GM21526 (cell line): ENCODE results near the gene MRPS2.

Source experiments
- ATAC-seq: cut with Tn5 transposase; IDR thresholded peaks from one replicate; pipeline ENCODE4 v1.9.1; 2021; ENCODE audit warnings: moderate library complexity; ENCODE audit not compliant: unreplicated experiment, low FRiP score

Gene MRPS2

GRCh38 chr9:135551031-135551430, 50.5 kb downstream of the MRPS2 start:
- no peak for ATAC-seq

DNA sequence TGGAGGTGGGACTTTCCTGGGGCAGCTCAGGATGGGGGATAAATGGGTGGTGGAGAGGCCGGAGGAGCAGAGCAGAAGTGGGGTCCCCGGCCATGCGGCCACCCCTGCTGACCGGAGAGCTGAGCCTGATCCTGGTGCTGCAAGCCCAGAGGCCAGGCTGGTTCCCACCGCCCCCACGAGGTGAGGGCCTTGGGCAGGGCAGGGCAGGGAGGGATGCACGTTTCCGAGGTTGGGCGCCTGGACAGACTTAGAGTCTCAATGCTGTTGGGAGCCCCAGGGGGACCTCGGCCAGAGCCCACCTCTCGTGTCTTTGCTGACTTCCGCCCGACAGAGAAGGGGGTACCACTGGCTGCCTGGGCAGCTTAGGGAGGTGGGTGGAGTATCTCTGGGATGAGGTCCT, 51.0 kb downstream of the MRPS2 start:
- ATAC-seq, result no peak

DNA sequence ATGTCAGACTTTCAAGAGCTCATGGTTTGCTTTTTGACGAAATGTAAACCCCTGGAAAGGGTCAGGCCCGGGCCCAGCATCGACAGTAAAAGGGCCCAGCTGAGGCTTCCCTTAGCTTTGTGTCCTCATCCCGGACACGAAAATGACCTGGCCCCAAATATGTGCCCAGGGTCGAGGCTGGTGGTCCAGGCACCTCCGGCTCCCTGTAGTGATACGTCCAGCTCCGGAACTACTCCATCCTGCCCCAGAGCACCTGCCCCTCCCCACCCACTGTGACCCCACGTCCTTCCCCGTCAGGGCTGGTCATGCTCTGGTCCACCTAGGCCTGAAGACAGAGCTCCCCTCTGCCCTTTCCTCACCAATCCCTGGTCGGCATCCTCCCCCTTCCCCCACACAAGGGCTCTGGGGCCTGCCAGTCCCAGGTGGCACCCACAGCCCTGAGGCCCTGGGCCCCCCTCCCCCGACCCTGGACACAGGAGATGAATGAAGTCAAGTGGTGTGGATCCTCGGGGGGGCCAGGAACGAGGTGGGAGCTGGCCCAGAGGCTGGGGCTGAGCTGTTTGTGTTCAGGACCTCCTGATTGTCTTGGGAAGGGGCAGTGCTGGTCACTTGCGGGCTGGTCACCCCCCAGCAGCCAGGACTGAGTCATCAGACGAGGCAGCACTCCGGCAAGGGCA, 51.7 kb downstream of the MRPS2 start:
- ATAC-seq, result no peak

GRCh38 chr9:135552698-135553171, 52.3 kb downstream of the MRPS2 start:
- ATAC-seq, result no peak
